Mucosa of stomach (tissue), 1 donor: ENCODE measurements around the gene ORM2.

ENCODE experiments used
- H3K27me3 ChIP-seq: one replicate; pipeline ENCODE4 v1.7.0; 2013; ENCODE audit warnings: mild to moderate bottlenecking, low read length; ENCODE audit not compliant: control insufficient read depth, insufficient read depth
- H3K36me3 ChIP-seq: one replicate; pipeline ENCODE4 v1.7.0; 2013; ENCODE audit warnings: low read length; ENCODE audit not compliant: control insufficient read depth, insufficient read depth
- H3K4me1 ChIP-seq: one replicate; pipeline ENCODE4 v1.7.0; 2013; ENCODE audit warnings: mild to moderate bottlenecking, low read length; ENCODE audit not compliant: control insufficient read depth, insufficient read depth
- H3K4me3 ChIP-seq: one replicate; pipeline ENCODE4 v1.7.0; 2013; ENCODE audit warnings: low read length
- H3K9ac ChIP-seq: one replicate; pipeline ENCODE4 v1.7.0; 2013; ENCODE audit warnings: mild to moderate bottlenecking, low read length, moderate library complexity
- H3K9me3 ChIP-seq: one replicate; pipeline ENCODE4 v1.7.0; 2013; ENCODE audit warnings: mild to moderate bottlenecking, low read length, moderate library complexity; ENCODE audit not compliant: control insufficient read depth
- donor health status: Pancreatic carcinoma.

Gene ORM2

DNA sequence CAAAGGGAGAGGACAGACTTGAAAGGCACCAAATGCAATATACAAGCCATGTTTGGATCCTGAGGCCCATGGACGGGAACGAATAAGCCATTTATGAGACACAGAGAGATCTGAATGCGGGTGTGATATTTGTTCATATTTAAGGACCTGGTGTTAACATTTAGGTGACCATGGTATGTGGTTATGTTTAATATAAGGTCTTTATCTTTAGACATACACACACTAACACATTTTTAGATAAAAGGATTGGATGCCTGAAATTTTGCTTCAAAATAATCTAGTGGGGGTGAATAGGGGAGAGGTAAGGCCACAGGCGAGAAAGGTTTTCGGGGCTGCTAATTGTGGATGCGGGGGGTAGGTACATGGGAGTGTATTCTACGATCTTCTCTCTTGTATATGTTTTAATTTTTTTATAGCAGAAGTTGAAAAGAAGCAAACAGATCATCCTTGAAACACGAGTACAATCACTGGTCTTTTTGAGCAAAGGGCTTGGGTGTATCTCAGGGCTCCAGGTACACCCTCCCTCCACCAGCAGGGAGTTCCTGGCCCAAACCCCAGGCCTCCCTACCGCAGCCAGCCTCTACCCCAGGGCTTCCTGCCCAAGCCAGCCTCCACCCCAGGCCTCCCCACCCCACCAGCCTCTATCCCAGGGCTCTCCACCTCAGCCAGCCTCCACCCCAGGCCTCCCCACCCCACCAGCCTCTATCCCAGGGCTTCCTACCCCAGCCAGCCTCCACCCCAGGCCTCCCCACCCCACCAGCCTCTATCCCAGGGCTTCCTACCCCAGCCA is 45.9 kb downstream of the ORM2 start:
- H3K36me3 ChIP-seq, result peaks cover 12% of the 10 kb centered on the region
- no peaks in the 10 kb centered on the region for H3K27me3 ChIP-seq
- H3K4me3 ChIP-seq, result no peak overlapping the region
- no peaks in the 10 kb centered on the region for H3K4me1 ChIP-seq
- H3K9me3 ChIP-seq, result no peaks in the 10 kb centered on the region
- no peak overlapping the region for H3K9ac ChIP-seq

DNA sequence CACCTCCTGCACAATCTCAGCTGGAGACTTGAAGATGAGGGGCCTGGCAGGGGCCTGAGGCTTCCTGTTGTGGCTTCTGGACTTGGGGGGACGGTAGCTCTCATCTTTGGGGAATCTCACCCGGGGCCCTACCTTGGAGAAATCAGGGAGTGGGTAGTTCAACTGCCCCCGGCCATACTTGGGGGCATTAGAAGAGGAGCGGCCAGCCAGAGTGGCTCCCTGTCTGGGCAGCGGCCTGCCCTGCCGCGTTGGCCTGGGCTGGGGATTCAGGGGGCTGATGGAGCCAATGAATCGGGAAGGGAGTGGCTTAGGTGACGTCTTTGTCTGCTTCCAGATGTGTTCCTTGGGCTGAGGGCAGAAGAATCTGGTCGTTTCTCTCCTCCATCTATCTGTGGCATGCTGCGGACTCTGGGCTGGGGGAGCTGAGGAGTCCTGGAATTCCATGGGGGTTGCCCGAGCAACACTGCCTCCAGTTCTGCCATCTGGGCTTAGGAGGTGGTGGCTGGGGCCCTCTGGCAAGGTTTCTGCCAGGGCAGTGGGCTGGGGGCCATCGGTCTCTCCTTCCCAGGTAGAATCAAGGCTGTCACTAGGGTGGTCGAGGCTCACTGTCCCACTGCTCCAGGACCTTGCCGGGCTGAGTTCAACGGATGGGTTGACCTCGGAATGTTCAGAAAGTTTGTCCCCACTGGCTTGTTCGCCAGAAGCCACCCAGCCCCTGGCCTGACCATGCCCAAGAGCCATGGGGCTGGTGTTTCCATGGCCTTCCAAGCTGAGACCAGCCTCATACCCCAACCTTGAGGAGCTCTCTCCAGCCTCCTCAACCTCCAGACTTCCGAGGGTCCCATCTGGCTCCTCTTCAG is 47.1 kb downstream of the ORM2 start:
- H3K27me3 ChIP-seq, result no peaks in the 10 kb centered on the region
- no peaks in the 10 kb centered on the region for H3K4me1 ChIP-seq
- H3K36me3 ChIP-seq, result peaks cover 12% of the 10 kb centered on the region
- no peak overlapping the region for H3K4me3 ChIP-seq
- no peaks in the 10 kb centered on the region for H3K9me3 ChIP-seq
- H3K9ac ChIP-seq, result no peak overlapping the region

DNA sequence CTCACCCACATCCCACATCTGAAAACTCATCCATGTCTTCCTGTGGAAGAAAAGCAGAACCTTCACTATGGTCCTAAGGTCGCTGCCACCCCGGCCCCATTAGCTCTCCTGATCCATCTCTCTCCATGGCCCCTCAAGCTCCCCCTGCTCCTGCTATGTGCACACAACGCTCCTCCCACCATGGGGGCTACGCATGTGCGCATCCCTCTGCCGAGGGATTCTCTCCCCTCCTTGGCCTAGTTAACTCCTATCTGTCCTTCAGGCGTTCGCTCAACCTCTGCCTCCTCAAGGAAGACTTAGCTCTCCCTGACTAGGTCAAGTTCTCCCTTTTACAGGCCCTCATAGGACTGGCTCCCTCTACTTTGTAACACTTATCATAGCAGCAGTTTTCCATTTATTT is 48.3 kb downstream of the ORM2 start:
- no peaks in the 10 kb centered on the region for H3K9me3 ChIP-seq
- no peaks in the 10 kb centered on the region for H3K27me3 ChIP-seq
- H3K9ac ChIP-seq, result no peak overlapping the region
- no peak overlapping the region for H3K4me3 ChIP-seq
- no peaks in the 10 kb centered on the region for H3K4me1 ChIP-seq
- peaks cover 12% of the 10 kb centered on the region for H3K36me3 ChIP-seq

DNA sequence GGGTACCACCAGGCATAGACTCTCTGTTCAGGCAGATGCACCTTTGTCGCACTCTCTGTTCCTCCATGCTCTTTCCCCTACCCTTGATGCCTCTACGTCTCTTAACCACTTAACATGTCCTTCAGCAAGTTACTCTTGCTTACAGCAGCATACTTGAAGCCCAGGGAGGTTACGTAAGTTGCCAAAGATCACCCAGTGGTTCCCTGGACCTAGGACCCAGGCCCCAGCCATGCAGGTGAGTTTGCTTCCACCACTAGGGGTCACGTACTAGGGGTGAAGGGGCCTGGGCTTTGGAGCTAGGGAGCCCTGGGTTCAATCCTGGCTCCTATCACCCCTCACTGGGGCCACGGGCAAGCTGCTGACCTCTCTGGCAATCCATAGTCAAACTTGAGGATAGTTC is 49.2 kb downstream of the ORM2 start:
- Histone ChIP-seq H3K36me3 (peaks cover 12% of the 10 kb centered on the region), H3K9ac (no peak overlapping the region), H3K9me3 (no peaks in the 10 kb centered on the region), H3K27me3 (no peaks in the 10 kb centered on the region), H3K4me1 (no peaks in the 10 kb centered on the region), H3K4me3 (no peak overlapping the region)
